Liver (tissue), 3 donors: Measurements from ENCODE around the gene UBE2Q2.

Experiments
- CTCF ChIP-seq: fragments of 150-350 bp; IDR thresholded peaks from 2 replicates; pipeline ENCODE4 v1.5.1; 2017; ENCODE audit warnings: improper control_type of control experiment, low read depth, low read length; ENCODE audit not compliant: missing input control
- HNF4A ChIP-seq, 2 donors: conservative IDR thresholded peaks; 2 replicates each; pipeline ENCODE4 v1.6.1; 2016; ENCODE audit warnings: antibody characterized with exemption in 2 of 2, mild to moderate bottlenecking in 2 of 2
- JUND ChIP-seq, 2 donors: IDR thresholded peaks; 2 replicates each; pipeline ENCODE4 v1.6.1; 2016; ENCODE audit warnings: antibody characterized with exemption in 2 of 2
- NR2F2 ChIP-seq: IDR thresholded peaks from 2 replicates; pipeline ENCODE4 v1.6.1; 2016; ENCODE audit warnings: antibody characterized with exemption
- RAD21 ChIP-seq, 2 donors: IDR thresholded peaks; 2 replicates each; pipeline ENCODE4 v1.6.1; 2016; ENCODE audit warnings: antibody characterized with exemption in 2 of 2, mild to moderate bottlenecking in 2 of 2
- REST ChIP-seq: IDR thresholded peaks from 2 replicates; pipeline ENCODE4 v1.6.1; 2016; ENCODE audit warnings: antibody characterized with exemption, mild to moderate bottlenecking
- RXRA ChIP-seq, 2 donors: IDR thresholded peaks; 2 replicates each; pipeline ENCODE4 v1.6.1; 2017 to 2018; ENCODE audit warnings: antibody characterized with exemption in 2 of 2, mild to moderate bottlenecking in 1 of 2
- TAF1 ChIP-seq: conservative IDR thresholded peaks from 2 replicates; pipeline ENCODE4 v1.6.1; 2016; ENCODE audit warnings: antibody characterized with exemption, mild to moderate bottlenecking
- donor health status: healthy.
- donor health status: healthy.

GRCh38 chr15:75821786-75822345, 21.4 kb upstream of the UBE2Q2 start:
- TF ChIP-seq JUND (IDR thresholded peaks at IDR 0.05) (no peak), CTCF (no peak), RAD21 (IDR thresholded peaks at IDR 0.05) (no peak), TAF1 (no peak), NR2F2 (no peak), RXRA (IDR thresholded peaks at IDR 0.05) (no peak), REST (no peak), HNF4A (conservative IDR thresholded peaks at IDR 0.05) (no peak)
